ENCODE data around the gene NALCN.

NALCN gene

GRCh38 chr13:101393140-101393539 lies 23.2 kb downstream of the NALCN start:
- Mint-ChIP-seq H3K9me3 (no peaks in the 10 kb centered on the region), H3K27me3 (peaks cover 3% of the 10 kb centered on the region), H3K27ac (no peak overlapping the region), H3K36me3 (no peaks in the 10 kb centered on the region), H3K4me3 (no peak overlapping the region), H3K4me1 (no peaks in the 10 kb centered on the region)

DNA sequence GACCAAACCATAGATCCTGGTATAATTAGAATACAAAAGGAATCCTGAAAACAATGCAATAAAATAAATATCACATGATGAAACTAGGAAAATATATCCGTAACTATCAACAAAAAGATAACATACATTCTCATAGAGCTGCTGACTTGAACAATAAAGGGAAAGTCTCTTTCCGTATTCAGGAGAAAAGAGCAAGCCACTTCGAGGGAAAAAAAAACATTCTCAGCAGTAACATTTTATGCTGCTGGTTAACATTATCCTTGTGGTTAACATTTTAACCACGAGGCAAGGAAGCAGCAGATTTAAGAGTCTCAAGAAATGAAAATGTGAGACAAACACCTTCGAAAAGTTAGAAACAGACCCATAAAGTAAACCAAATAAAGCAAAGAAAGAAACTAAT lies 25.8 kb downstream of the NALCN start:
- Mint-ChIP-seq H3K27me3 (peaks cover 8% of the 10 kb centered on the region), H3K4me3 (no peak overlapping the region), H3K9me3 (no peaks in the 10 kb centered on the region), H3K36me3 (no peaks in the 10 kb centered on the region), H3K27ac (no peak overlapping the region), H3K4me1 (no peaks in the 10 kb centered on the region)

- H3K27ac Mint-ChIP-seq: no peak overlapping the region
- no peaks in the 10 kb centered on the region for H3K36me3 Mint-ChIP-seq
- H3K9me3 Mint-ChIP-seq: no peaks in the 10 kb centered on the region
- H3K27me3 Mint-ChIP-seq: peaks cover 6% of the 10 kb centered on the region
- no peaks in the 10 kb centered on the region for H3K4me1 Mint-ChIP-seq
- no peak overlapping the region for H3K4me3 Mint-ChIP-seq
Observed at GRCh38 chr13:101384929-101385328, 31.4 kb downstream of the NALCN start.

DNA sequence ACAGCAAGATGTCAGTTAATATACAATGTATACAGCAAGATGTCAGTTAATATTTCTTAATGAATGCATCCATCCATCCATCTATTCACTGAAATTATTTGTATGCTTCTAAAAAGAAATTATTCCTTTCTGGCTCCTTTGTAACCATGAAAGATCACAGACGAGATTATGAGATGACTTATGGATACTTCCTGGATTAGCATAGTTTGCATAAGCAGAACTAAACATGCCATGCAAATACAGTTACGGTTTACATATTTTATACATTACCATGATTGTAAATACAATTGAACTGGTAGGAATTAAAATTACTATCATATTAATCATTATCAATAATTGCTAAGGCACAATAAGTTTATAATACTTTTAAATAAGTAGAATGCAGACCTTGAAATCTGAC lies 32.7 kb downstream of the NALCN start:
- Mint-ChIP-seq H3K4me1 (no peaks in the 10 kb centered on the region), H3K27me3 (peaks cover 4% of the 10 kb centered on the region), H3K36me3 (no peaks in the 10 kb centered on the region), H3K27ac (no peak overlapping the region), H3K9me3 (no peaks in the 10 kb centered on the region), H3K4me3 (no peak overlapping the region)

DNA sequence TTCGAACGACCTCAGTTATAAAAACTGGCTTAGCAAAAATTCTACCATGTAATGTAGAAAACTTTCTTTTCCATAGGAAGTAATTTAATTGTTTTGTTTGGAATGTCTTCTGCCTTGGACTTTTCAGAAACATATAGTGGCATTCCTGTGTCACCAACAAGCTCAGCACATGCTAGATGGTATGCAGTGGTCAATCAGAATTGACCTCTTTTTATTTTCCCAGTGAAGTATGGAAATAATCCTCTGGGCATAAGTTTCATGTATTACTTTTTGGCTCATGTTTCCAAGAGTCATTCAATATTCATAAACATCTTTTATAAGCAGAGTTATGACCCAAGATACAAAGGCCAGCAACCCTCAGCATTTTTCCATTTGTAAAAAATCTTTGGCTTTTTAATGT lies 33.6 kb downstream of the NALCN start:
- Mint-ChIP-seq H3K4me3 (no peak overlapping the region), H3K4me1 (no peaks in the 10 kb centered on the region), H3K36me3 (no peaks in the 10 kb centered on the region), H3K9me3 (no peaks in the 10 kb centered on the region), H3K27ac (no peak overlapping the region), H3K27me3 (peaks cover 4% of the 10 kb centered on the region)

GRCh38 chr13:101382086-101382485 lies 34.2 kb downstream of the NALCN start:
- Mint-ChIP-seq H3K36me3 (no peaks in the 10 kb centered on the region), H3K27me3 (peaks cover 3% of the 10 kb centered on the region), H3K4me3 (no peak overlapping the region), H3K4me1 (no peaks in the 10 kb centered on the region), H3K27ac (no peak overlapping the region), H3K9me3 (no peaks in the 10 kb centered on the region)

- Mint-ChIP-seq H3K27me3 (no peaks in the 10 kb centered on the region), H3K27ac (no peak overlapping the region), H3K9me3 (no peaks in the 10 kb centered on the region), H3K4me1 (no peaks in the 10 kb centered on the region), H3K4me3 (no peak overlapping the region), H3K36me3 (no peaks in the 10 kb centered on the region)
Observed at GRCh38 chr13:101360525-101360924, 55.8 kb downstream of the NALCN start.

GRCh38 chr13:101354895-101355294 lies 61.4 kb downstream of the NALCN start:
- H3K27me3 Mint-ChIP-seq: no peaks in the 10 kb centered on the region
- H3K4me1 Mint-ChIP-seq: no peaks in the 10 kb centered on the region
- H3K36me3 Mint-ChIP-seq: no peaks in the 10 kb centered on the region
- no peak overlapping the region for H3K27ac Mint-ChIP-seq
- peaks cover 5% of the 10 kb centered on the region for H3K9me3 Mint-ChIP-seq
- no peak overlapping the region for H3K4me3 Mint-ChIP-seq

- no peaks in the 10 kb centered on the region for H3K4me1 Mint-ChIP-seq
- H3K9me3 Mint-ChIP-seq: no peaks in the 10 kb centered on the region
- peaks cover 4% of the 10 kb centered on the region for H3K27me3 Mint-ChIP-seq
- H3K27ac Mint-ChIP-seq: no peak overlapping the region
- H3K36me3 Mint-ChIP-seq: no peaks in the 10 kb centered on the region
- H3K4me3 Mint-ChIP-seq: no peak overlapping the region
Observed at GRCh38 chr13:101346942-101347728, 69.2 kb downstream of the NALCN start.

GRCh38 chr13:101346161-101346560 lies 70.1 kb downstream of the NALCN start:
- H3K36me3 Mint-ChIP-seq: no peaks in the 10 kb centered on the region
- H3K9me3 Mint-ChIP-seq: no peaks in the 10 kb centered on the region
- peaks cover 4% of the 10 kb centered on the region for H3K27me3 Mint-ChIP-seq
- H3K27ac Mint-ChIP-seq: no peak overlapping the region
- no peak overlapping the region for H3K4me3 Mint-ChIP-seq
- no peaks in the 10 kb centered on the region for H3K4me1 Mint-ChIP-seq

- no peak overlapping the region for H3K27ac Mint-ChIP-seq
- no peak overlapping the region for H3K4me3 Mint-ChIP-seq
- H3K9me3 Mint-ChIP-seq: no peaks in the 10 kb centered on the region
- H3K27me3 Mint-ChIP-seq: peaks cover 6% of the 10 kb centered on the region
- H3K4me1 Mint-ChIP-seq: no peaks in the 10 kb centered on the region
- no peaks in the 10 kb centered on the region for H3K36me3 Mint-ChIP-seq
Observed at GRCh38 chr13:101343128-101343787, 73.0 kb downstream of the NALCN start.

GRCh38 chr13:101341464-101341863 lies 74.8 kb downstream of the NALCN start:
- Mint-ChIP-seq H3K4me3 (no peak overlapping the region), H3K4me1 (no peaks in the 10 kb centered on the region), H3K36me3 (no peaks in the 10 kb centered on the region), H3K27ac (no peak overlapping the region), H3K27me3 (peaks cover 6% of the 10 kb centered on the region), H3K9me3 (no peaks in the 10 kb centered on the region)

DNA sequence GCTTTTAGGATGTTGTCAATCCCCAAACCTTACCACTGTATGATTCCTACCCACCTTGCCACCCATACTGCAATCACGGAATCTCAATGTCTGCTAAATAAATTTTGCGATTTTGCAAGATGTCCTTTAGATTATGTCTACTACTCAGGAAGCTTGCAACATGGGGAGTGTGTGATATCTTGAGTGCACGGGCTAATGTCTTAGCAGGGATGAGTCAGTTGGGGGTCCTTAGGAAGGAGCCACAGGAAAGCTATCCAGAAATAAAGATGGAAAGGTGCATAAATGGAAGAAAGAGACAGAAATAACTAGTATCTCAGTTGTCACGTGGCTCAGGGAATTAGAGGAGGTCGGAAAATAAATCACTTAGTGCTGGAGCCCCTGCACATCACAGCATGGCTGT lies 77.1 kb downstream of the NALCN start:
- H3K27ac Mint-ChIP-seq: no peak overlapping the region
- no peaks in the 10 kb centered on the region for H3K36me3 Mint-ChIP-seq
- H3K27me3 Mint-ChIP-seq: peaks cover 3% of the 10 kb centered on the region
- H3K4me3 Mint-ChIP-seq: no peak overlapping the region
- H3K9me3 Mint-ChIP-seq: no peaks in the 10 kb centered on the region
- no peaks in the 10 kb centered on the region for H3K4me1 Mint-ChIP-seq

DNA sequence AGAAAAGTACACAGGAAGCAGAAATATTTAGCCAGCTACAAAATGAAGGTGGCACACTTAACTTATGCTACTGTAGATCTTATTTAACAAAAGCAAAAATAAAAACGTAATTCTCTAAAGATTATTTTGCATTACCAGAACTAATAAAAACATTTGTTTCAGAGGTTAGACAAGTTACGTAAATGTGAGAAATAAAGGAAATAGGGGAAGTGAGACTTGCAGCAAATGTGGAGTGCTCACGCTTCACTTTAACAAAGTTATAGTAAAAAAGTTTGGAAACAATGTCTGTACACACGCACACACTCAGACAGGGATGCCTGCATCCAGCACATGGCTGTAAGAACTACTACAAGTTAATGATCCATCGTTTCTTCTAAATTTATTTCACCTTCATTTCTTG lies 83.7 kb downstream of the NALCN start:
- no peaks in the 10 kb centered on the region for H3K4me1 Mint-ChIP-seq
- no peaks in the 10 kb centered on the region for H3K36me3 Mint-ChIP-seq
- no peaks in the 10 kb centered on the region for H3K9me3 Mint-ChIP-seq
- no peaks in the 10 kb centered on the region for H3K27me3 Mint-ChIP-seq
- no peak overlapping the region for H3K4me3 Mint-ChIP-seq
- no peak overlapping the region for H3K27ac Mint-ChIP-seq

DNA sequence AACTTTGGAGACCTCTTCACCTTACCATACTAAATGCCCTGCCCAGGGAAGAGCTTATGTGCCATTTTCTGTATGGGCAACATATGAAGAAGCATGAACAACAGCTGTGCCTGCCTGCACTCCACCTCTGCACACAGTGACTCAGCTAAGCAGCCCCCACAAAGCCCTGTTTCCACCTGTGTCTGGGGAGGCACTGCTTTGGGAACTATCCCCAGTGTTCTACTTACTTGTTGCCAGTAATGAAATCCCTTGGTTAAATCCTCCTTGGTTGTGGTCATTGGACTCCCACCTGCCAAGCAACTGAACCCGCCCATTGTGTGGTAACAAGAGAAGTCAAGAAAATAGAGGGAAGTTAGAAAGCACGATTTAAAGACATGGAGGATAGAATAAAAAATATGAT lies 84.6 kb downstream of the NALCN start:
- Mint-ChIP-seq H3K9me3 (no peaks in the 10 kb centered on the region), H3K4me3 (no peak overlapping the region), H3K27me3 (no peaks in the 10 kb centered on the region), H3K4me1 (no peaks in the 10 kb centered on the region), H3K27ac (no peak overlapping the region), H3K36me3 (no peaks in the 10 kb centered on the region)

- H3K27me3 Mint-ChIP-seq: no peaks in the 10 kb centered on the region
- no peaks in the 10 kb centered on the region for H3K4me1 Mint-ChIP-seq
- no peaks in the 10 kb centered on the region for H3K36me3 Mint-ChIP-seq
- H3K9me3 Mint-ChIP-seq: no peaks in the 10 kb centered on the region
- no peak overlapping the region for H3K4me3 Mint-ChIP-seq
- H3K27ac Mint-ChIP-seq: no peak overlapping the region
Observed at GRCh38 chr13:101327871-101328270, 88.4 kb downstream of the NALCN start.
